ENCODE data around the gene LEMD3. TPM values are rescaled to one million over a fixed set of nuclear protein-coding genes. Genes with fewer than 3 reads are reported as not detected.

LEMD3 gene
- polyA plus RNA-seq, 4 donors = 4.9 to 29.5 (median 6.7) TPM

GRCh38 chr12:65194949-65195348 is 25.6 kb downstream of the LEMD3 start:
- H3K4me3 ChIP-seq (ENCODE audit: low read depth in 1 of 3, low read length in 3 of 3) = no peak overlapping the region
- peaks cover 0 to 9% (median 5%) of the 10 kb centered on the region in 3 donors for H3K4me1 ChIP-seq (ENCODE audit: control insufficient read depth in 3 of 3, insufficient read depth in 2 of 3, low read depth in 1 of 3, low read length in 2 of 3)
- peaks cover 0 to 6% of the 10 kb centered on the region in 2 donors for H3K9me3 ChIP-seq (ENCODE audit: control insufficient read depth in 2 of 2, insufficient read depth in 1 of 2, low read depth in 1 of 2, low read length in 1 of 2)
- no peaks in the 10 kb centered on the region for H3K27me3 ChIP-seq (ENCODE audit: control insufficient read depth in 3 of 3, insufficient read depth in 3 of 3, low read length in 3 of 3)
- 89 to 97% (median 94%) methylated on average over 4 of the region's 4 CpGs for WGBS, 3 donors
- H3K36me3 ChIP-seq (ENCODE audit: control insufficient read depth in 3 of 3, insufficient read depth in 2 of 3, low read depth in 1 of 3, low read length in 3 of 3) = no peaks in the 10 kb centered on the region
- no peak for FAIRE-seq
- H3K27ac ChIP-seq (ENCODE audit: low read depth in 1 of 3, low read length in 2 of 3) = no peak overlapping the region
- no peak for DNase-seq

GRCh38 chr12:65195387-65196055 is 26.1 kb downstream of the LEMD3 start:
- Histone ChIP-seq H3K27ac (ENCODE audit: low read depth in 1 of 3, low read length in 2 of 3) (no peak overlapping the region), H3K27me3 (ENCODE audit: control insufficient read depth in 3 of 3, insufficient read depth in 3 of 3, low read length in 3 of 3) (no peaks in the 10 kb centered on the region), H3K36me3 (ENCODE audit: control insufficient read depth in 3 of 3, insufficient read depth in 2 of 3, low read depth in 1 of 3, low read length in 3 of 3) (no peaks in the 10 kb centered on the region), H3K9me3 (ENCODE audit: control insufficient read depth in 2 of 2, insufficient read depth in 1 of 2, low read depth in 1 of 2, low read length in 1 of 2) (peaks cover 0 to 6% of the 10 kb centered on the region in 2 donors), H3K4me1 (ENCODE audit: control insufficient read depth in 3 of 3, insufficient read depth in 2 of 3, low read depth in 1 of 3, low read length in 2 of 3) (peaks cover 0 to 9% (median 5%) of the 10 kb centered on the region in 3 donors), H3K4me3 (ENCODE audit: low read depth in 1 of 3, low read length in 3 of 3) (no peak overlapping the region)
- WGBS, 3 donors = 94 to 97% (median 95%) methylated on average over 2 of the region's 2 CpGs
- FAIRE-seq (no peak), DNase-seq (no peak)

GRCh38 chr12:65196762-65197567 is 27.6 kb downstream of the LEMD3 start:
- FAIRE-seq (no peak), DNase-seq (no peak)
- Histone ChIP-seq H3K4me3 (ENCODE audit: low read depth in 1 of 3, low read length in 3 of 3) (no peak overlapping the region), H3K27ac (ENCODE audit: low read depth in 1 of 3, low read length in 2 of 3) (no peak overlapping the region), H3K4me1 (ENCODE audit: control insufficient read depth in 3 of 3, insufficient read depth in 2 of 3, low read depth in 1 of 3, low read length in 2 of 3) (peaks cover 0 to 9% (median 5%) of the 10 kb centered on the region in 3 donors), H3K36me3 (ENCODE audit: control insufficient read depth in 3 of 3, insufficient read depth in 2 of 3, low read depth in 1 of 3, low read length in 3 of 3) (no peaks in the 10 kb centered on the region), H3K27me3 (ENCODE audit: control insufficient read depth in 3 of 3, insufficient read depth in 3 of 3, low read length in 3 of 3) (no peaks in the 10 kb centered on the region), H3K9me3 (ENCODE audit: control insufficient read depth in 2 of 2, insufficient read depth in 1 of 2, low read depth in 1 of 2, low read length in 1 of 2) (peaks cover 0 to 6% of the 10 kb centered on the region in 2 donors)
- 70 to 86% (median 74%) methylated on average over 2 of the region's 2 CpGs for WGBS, 3 donors

GRCh38 chr12:65199604-65200003 is 30.2 kb downstream of the LEMD3 start:
- H3K27me3 ChIP-seq (ENCODE audit: control insufficient read depth in 3 of 3, insufficient read depth in 3 of 3, low read length in 3 of 3) = no peaks in the 10 kb centered on the region
- WGBS, 3 donors = 93 to 96% (median 94%) methylated on average over 2 of the region's 2 CpGs
- H3K4me1 ChIP-seq (ENCODE audit: control insufficient read depth in 3 of 3, insufficient read depth in 2 of 3, low read depth in 1 of 3, low read length in 2 of 3) = peaks cover 0 to 2% (median 0%) of the 10 kb centered on the region in 3 donors
- DNase-seq = no peak
- H3K4me3 ChIP-seq (ENCODE audit: low read depth in 1 of 3, low read length in 3 of 3) = no peak overlapping the region
- no peak overlapping the region for H3K27ac ChIP-seq (ENCODE audit: low read depth in 1 of 3, low read length in 2 of 3)
- FAIRE-seq = peak; percentile 61
- H3K36me3 ChIP-seq (ENCODE audit: control insufficient read depth in 3 of 3, insufficient read depth in 2 of 3, low read depth in 1 of 3, low read length in 3 of 3) = no peaks in the 10 kb centered on the region
- H3K9me3 ChIP-seq (ENCODE audit: control insufficient read depth in 2 of 2, insufficient read depth in 1 of 2, low read depth in 1 of 2, low read length in 1 of 2) = peaks cover 0 to 6% of the 10 kb centered on the region in 2 donors

GRCh38 chr12:65200007-65200665 is 30.8 kb downstream of the LEMD3 start:
- DNase-seq (no peak), FAIRE-seq (no peak)
- 93 to 98% (median 94%) methylated on average over 6 of the region's 6 CpGs for whole genome bisulfite sequencing, 3 donors
- Histone ChIP-seq H3K4me3 (ENCODE audit: low read depth in 1 of 3, low read length in 3 of 3) (no peak overlapping the region), H3K4me1 (ENCODE audit: control insufficient read depth in 3 of 3, insufficient read depth in 2 of 3, low read depth in 1 of 3, low read length in 2 of 3) (peaks cover 0 to 2% (median 0%) of the 10 kb centered on the region in 3 donors), H3K36me3 (ENCODE audit: control insufficient read depth in 3 of 3, insufficient read depth in 2 of 3, low read depth in 1 of 3, low read length in 3 of 3) (no peaks in the 10 kb centered on the region), H3K27ac (ENCODE audit: low read depth in 1 of 3, low read length in 2 of 3) (no peak overlapping the region), H3K9me3 (ENCODE audit: control insufficient read depth in 2 of 2, insufficient read depth in 1 of 2, low read depth in 1 of 2, low read length in 1 of 2) (peaks cover 0 to 6% of the 10 kb centered on the region in 2 donors), H3K27me3 (ENCODE audit: control insufficient read depth in 3 of 3, insufficient read depth in 3 of 3, low read length in 3 of 3) (no peaks in the 10 kb centered on the region)

- H3K36me3 ChIP-seq (ENCODE audit: control insufficient read depth in 3 of 3, insufficient read depth in 2 of 3, low read depth in 1 of 3, low read length in 3 of 3) = no peaks in the 10 kb centered on the region
- H3K9me3 ChIP-seq (ENCODE audit: control insufficient read depth in 2 of 2, insufficient read depth in 1 of 2, low read depth in 1 of 2, low read length in 1 of 2) = no peaks in the 10 kb centered on the region
- H3K4me3 ChIP-seq (ENCODE audit: low read depth in 1 of 3, low read length in 3 of 3) = no peak overlapping the region
- no peaks in the 10 kb centered on the region for H3K27me3 ChIP-seq (ENCODE audit: control insufficient read depth in 3 of 3, insufficient read depth in 3 of 3, low read length in 3 of 3)
- H3K4me1 ChIP-seq (ENCODE audit: control insufficient read depth in 3 of 3, insufficient read depth in 2 of 3, low read depth in 1 of 3, low read length in 2 of 3) = no peaks in the 10 kb centered on the region
- no peak overlapping the region for H3K27ac ChIP-seq (ENCODE audit: low read depth in 1 of 3, low read length in 2 of 3)
- DNase-seq (no peak), FAIRE-seq (no peak)
Observed at GRCh38 chr12:65203376-65203775, 34.0 kb downstream of the LEMD3 start.

- H3K27ac ChIP-seq (ENCODE audit: low read depth in 1 of 3, low read length in 2 of 3) = no peak overlapping the region
- 92 to 98% (median 96%) methylated on average over 2 of the region's 2 CpGs for WGBS, 3 donors
- FAIRE-seq = no peak
Observed at GRCh38 chr12:65204886-65205525, 35.6 kb downstream of the LEMD3 start.

GRCh38 chr12:65205886-65206285 is 36.5 kb downstream of the LEMD3 start:
- H3K4me3 ChIP-seq (ENCODE audit: low read depth in 1 of 3, low read length in 3 of 3) = no peak overlapping the region
- H3K36me3 ChIP-seq (ENCODE audit: control insufficient read depth in 3 of 3, insufficient read depth in 2 of 3, low read depth in 1 of 3, low read length in 3 of 3) = no peaks in the 10 kb centered on the region
- no peaks in the 10 kb centered on the region for H3K9me3 ChIP-seq (ENCODE audit: control insufficient read depth in 2 of 2, insufficient read depth in 1 of 2, low read depth in 1 of 2, low read length in 1 of 2)
- no peak for DNase-seq
- no peaks in the 10 kb centered on the region for H3K27me3 ChIP-seq (ENCODE audit: control insufficient read depth in 3 of 3, insufficient read depth in 3 of 3, low read length in 3 of 3)
- H3K4me1 ChIP-seq (ENCODE audit: control insufficient read depth in 3 of 3, insufficient read depth in 2 of 3, low read depth in 1 of 3, low read length in 2 of 3) = peaks cover 0 to 5% (median 0%) of the 10 kb centered on the region in 3 donors
- FAIRE-seq = no peak
- no peak overlapping the region for H3K27ac ChIP-seq (ENCODE audit: low read depth in 1 of 3, low read length in 2 of 3)

More at GRCh38 chr12:65204886-65205525, 35.6 kb downstream of the LEMD3 start:
- DNase-seq = no peak
- no peaks in the 10 kb centered on the region for H3K36me3 ChIP-seq (ENCODE audit: control insufficient read depth in 3 of 3, insufficient read depth in 2 of 3, low read depth in 1 of 3, low read length in 3 of 3)
- peaks cover 0 to 5% (median 0%) of the 10 kb centered on the region in 3 donors for H3K4me1 ChIP-seq (ENCODE audit: control insufficient read depth in 3 of 3, insufficient read depth in 2 of 3, low read depth in 1 of 3, low read length in 2 of 3)
- no peaks in the 10 kb centered on the region for H3K9me3 ChIP-seq (ENCODE audit: control insufficient read depth in 2 of 2, insufficient read depth in 1 of 2, low read depth in 1 of 2, low read length in 1 of 2)
- no peak overlapping the region for H3K4me3 ChIP-seq (ENCODE audit: low read depth in 1 of 3, low read length in 3 of 3)
- no peaks in the 10 kb centered on the region for H3K27me3 ChIP-seq (ENCODE audit: control insufficient read depth in 3 of 3, insufficient read depth in 3 of 3, low read length in 3 of 3)
